Astrocyte of the spinal cord (primary cell): ENCODE results near the gene TMEM212.

ENCODE experiments used
- DNase-seq: peaks from one replicate; pipeline ENCODE4 v3.0.0; 2011; ENCODE audit warnings: low read depth, low spot score
- H3K4me3 ChIP-seq: 2 replicates; pipeline ENCODE4 v1.5.1; 2011; ENCODE audit warnings: low read depth, mild to moderate bottlenecking, low read length, moderate library complexity
- CTCF ChIP-seq: IDR thresholded peaks from 2 replicates; pipeline ENCODE4 v1.5.1; 2012; ENCODE audit warnings: low read depth, mild to moderate bottlenecking, low read length, inconsistent platforms
- in situ Hi-C: cut with HindIII; loops from 2 replicates; pipeline ENCODE4 v1.10.0; 2017; ENCODE audit warnings: low sequenced_read_pairs

Gene TMEM212

GRCh38 chr3:171906951-171907676, 64.0 kb downstream of the TMEM212 start:
- in situ Hi-C loops = no loop called here
- no peak for TF ChIP-seq CTCF
- no peak for DNase-seq
- H3K4me3 ChIP-seq = no peak overlapping the region

DNA sequence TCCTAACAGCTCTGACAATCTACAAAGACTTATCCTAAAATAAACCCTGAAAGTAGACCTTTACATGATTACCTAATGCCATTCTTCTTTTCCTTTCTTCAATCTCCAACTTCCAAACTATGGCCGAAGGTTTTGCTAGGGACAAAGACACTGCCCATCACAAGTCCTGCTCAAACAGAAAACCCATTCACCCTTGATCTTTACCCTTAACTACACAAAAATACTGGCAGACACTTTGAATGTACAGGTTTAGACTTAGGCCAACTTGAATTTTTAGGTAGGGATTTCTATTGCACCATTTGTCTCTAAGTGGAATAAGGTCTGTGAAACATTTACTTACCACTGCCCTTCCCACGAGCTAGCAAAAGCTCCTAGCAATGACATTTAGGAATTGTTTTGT, 64.6 kb downstream of the TMEM212 start:
- no peak for TF ChIP-seq CTCF
- no peak overlapping the region for H3K4me3 ChIP-seq
- in situ Hi-C loops = no loop called here
- DNase-seq = no peak

GRCh38 chr3:171908731-171909130, 65.6 kb downstream of the TMEM212 start:
- TF ChIP-seq CTCF = no peak
- H3K4me3 ChIP-seq = no peak overlapping the region
- no peak for DNase-seq
- in situ Hi-C loops = no loop called here
